Measurements from ENCODE around the gene TCF23. TPM values are rescaled to one million over a fixed set of nuclear protein-coding genes. Genes with fewer than 3 reads are reported as not detected.

The TCF23 gene
- total RNA-seq, 2 donors from 2014 or later = not detected

DNA sequence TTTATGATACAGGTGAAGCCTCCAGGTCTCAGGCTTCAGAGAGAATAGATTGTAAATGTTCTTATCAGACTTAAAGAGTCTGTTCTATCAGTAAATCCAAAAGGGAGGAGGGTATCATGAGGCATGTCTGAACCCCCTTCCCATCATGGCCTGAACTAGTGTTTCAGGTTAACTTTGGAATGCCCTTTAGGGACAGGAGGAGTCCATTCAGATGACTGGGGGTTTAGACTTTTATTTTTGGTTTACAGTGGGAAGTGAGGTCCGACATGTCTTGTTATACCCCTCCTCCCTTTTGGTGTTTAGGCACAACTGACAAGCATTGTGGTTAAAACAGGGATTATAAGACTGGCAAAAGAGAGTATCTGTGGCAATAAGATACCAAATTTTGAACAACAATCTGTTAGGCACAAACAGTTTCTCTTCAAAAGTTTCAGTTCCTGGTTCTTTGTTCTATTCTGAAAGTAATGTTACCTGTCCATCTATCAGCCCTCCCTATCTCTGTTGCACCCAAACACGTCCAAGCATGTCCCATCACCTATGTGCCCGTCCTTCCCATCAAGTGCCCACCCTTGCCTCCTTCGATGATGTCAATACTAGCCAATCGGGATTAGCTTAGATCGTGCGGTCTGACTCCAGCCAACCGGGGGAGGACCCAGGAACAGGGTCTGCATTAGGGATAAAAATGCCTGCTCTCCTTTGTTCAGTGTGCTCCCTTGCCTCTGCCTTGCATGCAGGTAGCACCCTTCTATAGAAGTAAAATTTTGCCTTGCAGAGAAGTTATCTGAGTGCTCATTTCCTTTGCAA, 16.4 kb downstream of the TCF23 start:
- H3K27me3 Mint-ChIP-seq (ENCODE audit: insufficient read depth) = peaks cover 3% of the 10 kb centered on the region
- H3K4me1 Mint-ChIP-seq = no peaks in the 10 kb centered on the region
- TF ChIP-seq, protein P1, sequence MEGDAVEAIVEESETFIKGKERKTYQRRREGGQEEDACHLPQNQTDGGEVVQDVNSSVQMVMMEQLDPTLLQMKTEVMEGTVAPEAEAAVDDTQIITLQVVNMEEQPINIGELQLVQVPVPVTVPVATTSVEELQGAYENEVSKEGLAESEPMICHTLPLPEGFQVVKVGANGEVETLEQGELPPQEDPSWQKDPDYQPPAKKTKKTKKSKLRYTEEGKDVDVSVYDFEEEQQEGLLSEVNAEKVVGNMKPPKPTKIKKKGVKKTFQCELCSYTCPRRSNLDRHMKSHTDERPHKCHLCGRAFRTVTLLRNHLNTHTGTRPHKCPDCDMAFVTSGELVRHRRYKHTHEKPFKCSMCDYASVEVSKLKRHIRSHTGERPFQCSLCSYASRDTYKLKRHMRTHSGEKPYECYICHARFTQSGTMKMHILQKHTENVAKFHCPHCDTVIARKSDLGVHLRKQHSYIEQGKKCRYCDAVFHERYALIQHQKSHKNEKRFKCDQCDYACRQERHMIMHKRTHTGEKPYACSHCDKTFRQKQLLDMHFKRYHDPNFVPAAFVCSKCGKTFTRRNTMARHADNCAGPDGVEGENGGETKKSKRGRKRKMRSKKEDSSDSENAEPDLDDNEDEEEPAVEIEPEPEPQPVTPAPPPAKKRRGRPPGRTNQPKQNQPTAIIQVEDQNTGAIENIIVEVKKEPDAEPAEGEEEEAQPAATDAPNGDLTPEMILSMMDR (conservative IDR thresholded peaks at IDR 0.05) = no peak
- DNase-seq = no peak
- no peak overlapping the region for H3K27ac ChIP-seq (ENCODE audit: low read depth, low read length)
- no peaks in the 10 kb centered on the region for H3K36me3 Mint-ChIP-seq (ENCODE audit: low read depth)
- H3K27me3 ChIP-seq (ENCODE audit: control insufficient read depth, insufficient read depth, low read length, poor library complexity, severe bottlenecking) = peaks cover 2% of the 10 kb centered on the region
- no peaks in the 10 kb centered on the region for H3K9me3 ChIP-seq (ENCODE audit: control insufficient read depth, low read length)
- H3K4me3 ChIP-seq (ENCODE audit: low read length) = no peak overlapping the region
- no peak overlapping the region for H3K4me3 Mint-ChIP-seq
- H3K27ac Mint-ChIP-seq = no peak overlapping the region
- no peaks in the 10 kb centered on the region for H3K4me1 ChIP-seq (ENCODE audit: control insufficient read depth, insufficient read depth, low read length)
- no peaks in the 10 kb centered on the region for H3K9me3 Mint-ChIP-seq
- 91 to 94% methylated on average over 8 of the region's 8 CpGs for WGBS, 2 experiments (ENCODE audit: insufficient coverage in 1 of 2, insufficient read length in 1 of 2)
- no peaks in the 10 kb centered on the region for H3K36me3 ChIP-seq (ENCODE audit: control insufficient read depth, insufficient read depth, low read length)
- no peak overlapping the region for H3K9ac ChIP-seq (ENCODE audit: extremely low read depth, low read length, poor library complexity, severe bottlenecking)

DNA sequence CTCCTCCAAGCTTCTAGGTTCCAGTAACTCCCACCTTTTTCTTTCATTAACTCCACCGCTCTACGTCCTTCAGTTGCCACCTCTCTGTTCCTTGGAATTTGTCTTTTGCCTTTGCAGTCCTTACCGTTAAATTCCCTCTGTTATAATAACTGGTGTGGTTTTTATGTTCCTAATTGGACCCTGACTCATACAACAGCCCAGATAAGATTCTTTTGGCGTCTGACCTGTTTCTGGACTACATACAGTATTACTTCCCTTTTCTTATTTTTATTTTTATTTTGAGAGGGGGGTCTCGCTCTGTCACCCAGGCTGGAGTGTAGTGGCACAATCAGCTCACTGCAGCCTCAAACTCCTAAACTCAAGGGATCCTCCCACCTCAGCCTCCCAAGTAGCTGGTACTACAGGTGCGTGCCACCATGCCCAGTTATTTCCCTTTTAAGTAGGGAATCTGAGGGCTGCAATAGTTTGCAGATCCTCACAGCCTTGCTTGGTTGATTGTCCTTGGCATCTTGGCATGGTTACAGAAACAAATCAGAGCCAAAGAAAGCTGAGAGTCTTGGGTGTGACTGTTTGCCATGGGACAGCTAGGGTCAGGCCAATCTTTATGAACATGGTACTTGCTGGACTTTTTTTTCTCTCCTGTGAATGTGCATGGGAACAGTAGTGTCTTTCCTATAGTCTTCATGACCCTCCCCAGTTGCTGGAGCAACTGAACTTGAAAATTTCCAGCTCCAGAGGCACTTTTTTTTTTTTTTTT, 22.0 kb downstream of the TCF23 start:
- H3K4me1 Mint-ChIP-seq = no peaks in the 10 kb centered on the region
- H3K27me3 ChIP-seq (ENCODE audit: control insufficient read depth, insufficient read depth, low read length, poor library complexity, severe bottlenecking) = peaks cover 24% of the 10 kb centered on the region
- no peak overlapping the region for H3K4me3 Mint-ChIP-seq
- WGBS, 2 experiments (ENCODE audit: insufficient coverage in 1 of 2, insufficient read length in 1 of 2) = 83 to 94% methylated on average over 2 to 5 of the region's 6 CpGs
- DNase-seq = no peak
- H3K9me3 ChIP-seq (ENCODE audit: control insufficient read depth, low read length) = no peaks in the 10 kb centered on the region
- no peaks in the 10 kb centered on the region for H3K36me3 Mint-ChIP-seq (ENCODE audit: low read depth)
- H3K27me3 Mint-ChIP-seq (ENCODE audit: insufficient read depth) = peaks cover 12% of the 10 kb centered on the region
- H3K27ac ChIP-seq (ENCODE audit: low read depth, low read length) = no peak overlapping the region
- H3K27ac Mint-ChIP-seq = no peak overlapping the region
- no peaks in the 10 kb centered on the region for H3K9me3 Mint-ChIP-seq
- H3K36me3 ChIP-seq (ENCODE audit: control insufficient read depth, insufficient read depth, low read length) = no peaks in the 10 kb centered on the region
- TF ChIP-seq, protein P1 (conservative IDR thresholded peaks at IDR 0.05) = no peak
- H3K4me1 ChIP-seq (ENCODE audit: control insufficient read depth, insufficient read depth, low read length) = no peaks in the 10 kb centered on the region
- H3K9ac ChIP-seq (ENCODE audit: extremely low read depth, low read length, poor library complexity, severe bottlenecking) = no peak overlapping the region
- no peak overlapping the region for H3K4me3 ChIP-seq (ENCODE audit: low read length)

- H3K27me3 ChIP-seq (ENCODE audit: control insufficient read depth, insufficient read depth, low read length, poor library complexity, severe bottlenecking) = peaks cover 24% of the 10 kb centered on the region
- peaks cover 12% of the 10 kb centered on the region for H3K27me3 Mint-ChIP-seq (ENCODE audit: insufficient read depth)
Measured at GRCh38 chr2:27171351-27171848, 22.6 kb downstream of the TCF23 start.

More at GRCh38 chr2:27171351-27171848, 22.6 kb downstream of the TCF23 start:
- TF ChIP-seq, protein P1 (conservative IDR thresholded peaks at IDR 0.05) = no peak
- Histone ChIP-seq H3K9me3 (ENCODE audit: control insufficient read depth, low read length) (no peaks in the 10 kb centered on the region), H3K4me1 (ENCODE audit: control insufficient read depth, insufficient read depth, low read length) (no peaks in the 10 kb centered on the region), H3K4me3 (ENCODE audit: low read length) (no peak overlapping the region), H3K27ac (ENCODE audit: low read depth, low read length) (no peak overlapping the region), H3K9ac (ENCODE audit: extremely low read depth, low read length, poor library complexity, severe bottlenecking) (no peak overlapping the region), H3K36me3 (ENCODE audit: control insufficient read depth, insufficient read depth, low read length) (no peaks in the 10 kb centered on the region)
- Mint-ChIP-seq H3K27ac (no peak overlapping the region), H3K9me3 (no peaks in the 10 kb centered on the region), H3K36me3 (ENCODE audit: low read depth) (no peaks in the 10 kb centered on the region), H3K4me1 (no peaks in the 10 kb centered on the region), H3K4me3 (no peak overlapping the region)
- DNase-seq = no peak
- WGBS, 2 experiments (ENCODE audit: insufficient coverage in 1 of 2, insufficient read length in 1 of 2) = 90 to 94% methylated on average over 7 to 8 of the region's 8 CpGs

All from endodermal cell (in vitro differentiated cells).